GM10248 (cell line): ENCODE data around the gene CNTN4.

Experiments
- CTCF ChIA-PET: fragments of 300-600 bp; sonication (Branson Sonifier 250); formaldehyde crosslinking; extraction: SDS; loops from one replicate; lab custom pipeline; 2021; ENCODE audit warnings: antibody characterized with exemption; lab: Yijun Ruan, JAX
- POLR2A ChIA-PET: fragments of 350-650 bp; sonication (Branson Sonifier 250); formaldehyde crosslinking; extraction: SDS; loops from one replicate; lab custom pipeline; 2020; ENCODE audit warnings: antibody characterized with exemption; lab: Yijun Ruan, JAX
- DNase-seq: peaks from one replicate; pipeline ENCODE4 v3.0.0; 2012; ENCODE audit errors: extremely low spot score
- CTCF ChIP-seq: IDR thresholded peaks from 2 replicates; pipeline ENCODE4 v1.5.1; 2012; ENCODE audit warnings: mild to moderate bottlenecking, low read depth; ENCODE audit errors: extremely low read depth, missing control alignments, control extremely low read depth

The CNTN4 gene

GRCh38 chr3:2236203-2236602 is 137.5 kb downstream of the CNTN4 start:
- ChIA-PET CTCF (no interaction called here), POLR2A (no interaction called here)
- no peak for TF ChIP-seq CTCF
- DNase-seq, result no peak

DNA sequence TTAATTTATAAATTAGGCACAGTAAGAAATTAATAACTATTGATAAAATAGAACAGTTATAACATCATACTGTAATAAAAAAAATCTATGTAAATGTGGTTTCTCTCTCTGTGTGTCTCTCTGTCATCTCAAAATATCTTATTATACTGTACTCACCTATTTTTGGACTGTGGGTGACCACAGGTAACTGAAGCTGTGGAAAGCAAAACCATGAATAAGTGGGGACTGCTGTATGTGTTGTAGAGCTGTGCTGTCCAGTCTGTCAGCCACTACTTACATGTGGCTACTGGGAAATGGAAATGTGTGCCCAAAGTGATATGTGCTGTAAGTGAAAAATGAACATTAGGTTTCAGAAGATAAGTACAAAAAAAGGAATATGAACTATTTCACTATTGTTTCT is 145.5 kb downstream of the CNTN4 start:
- POLR2A ChIA-PET, result no interaction called here
- CTCF ChIA-PET, result no interaction called here
- TF ChIP-seq CTCF, result no peak
- no peak for DNase-seq

DNA sequence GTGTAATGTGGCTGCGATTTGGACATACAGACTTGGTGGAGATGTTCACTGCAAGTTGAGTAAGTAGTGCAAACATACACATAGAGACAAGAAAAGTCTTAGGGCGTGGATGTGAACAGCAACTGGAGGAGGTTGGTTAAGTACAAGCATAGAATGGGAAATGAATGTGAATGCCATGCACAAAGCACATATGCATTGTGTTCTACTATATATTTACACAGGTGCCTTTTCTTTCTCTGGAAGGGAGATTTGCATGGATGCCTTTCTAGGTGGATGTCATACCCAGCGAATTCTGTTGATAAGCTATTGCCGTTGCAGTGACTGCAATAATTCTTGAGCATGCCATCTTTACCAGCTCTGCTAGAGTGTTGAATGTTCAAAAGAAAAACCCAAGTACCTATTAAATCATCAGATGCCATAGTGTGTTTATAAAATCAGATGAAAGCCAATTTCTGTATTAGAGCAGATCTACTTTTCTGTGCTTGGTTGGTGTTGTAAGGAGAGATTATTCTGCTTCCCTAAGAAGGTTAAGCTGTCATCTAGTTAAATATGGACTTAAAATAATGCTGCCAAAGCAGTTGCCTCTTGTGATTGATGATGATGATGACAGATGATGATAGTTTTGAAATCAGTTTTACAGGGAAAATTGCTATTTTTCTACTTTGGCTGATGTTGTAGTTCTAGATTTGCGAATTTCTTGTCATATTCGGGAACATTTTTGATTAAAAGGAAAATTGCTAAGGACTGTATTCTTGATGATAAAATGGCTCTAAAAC is 148.4 kb downstream of the CNTN4 start:
- no peak for TF ChIP-seq CTCF
- ChIA-PET POLR2A (no interaction called here), CTCF (no interaction called here)
- no peak for DNase-seq

DNA sequence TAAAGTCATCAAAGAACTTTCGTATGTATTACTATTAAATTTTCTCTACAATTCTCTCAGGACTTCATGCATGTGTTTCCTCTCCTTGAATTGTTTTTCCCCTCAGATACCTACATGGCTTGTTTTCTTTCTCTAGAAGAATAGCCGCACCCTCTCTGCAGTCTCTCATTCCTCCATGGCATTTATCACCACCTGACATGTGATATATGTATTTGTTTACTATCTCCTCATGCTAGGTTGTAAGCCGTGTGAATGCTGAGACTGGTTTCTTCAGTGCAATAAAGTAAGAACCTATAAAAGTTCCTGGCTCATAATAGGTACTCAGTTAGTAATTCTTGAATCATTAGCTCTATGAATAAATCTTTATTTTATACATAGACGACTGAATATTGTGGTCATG is 149.2 kb downstream of the CNTN4 start:
- no peak for DNase-seq
- ChIA-PET CTCF (interaction anchor here (1.1 to 1.6 kb wide), 3 partner anchors 9 to 15 kb away, joined by 3 to 4 read pairs (median 3); no protein-coding TSS in a partner anchor), POLR2A (no interaction called here)
- no peak for TF ChIP-seq CTCF

DNA sequence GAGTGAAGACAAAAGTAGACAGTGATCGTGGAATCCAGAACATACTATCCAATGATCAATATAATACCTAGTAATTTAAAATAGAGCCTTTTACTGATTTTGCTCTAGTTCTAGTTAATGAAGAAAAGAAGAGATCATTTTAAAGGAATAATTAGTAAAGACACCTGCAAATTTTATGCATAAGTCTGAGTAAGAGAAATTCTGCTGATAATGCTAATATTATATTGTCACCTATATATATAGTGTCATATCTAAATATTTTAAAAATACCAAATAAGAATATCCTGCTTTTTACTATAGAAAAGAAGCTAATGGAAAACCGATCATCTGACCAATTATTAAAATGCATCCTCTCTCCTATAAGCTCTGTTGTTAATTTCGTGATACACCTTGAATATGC is 152.1 kb downstream of the CNTN4 start:
- no peak for TF ChIP-seq CTCF
- POLR2A ChIA-PET, result no interaction called here
- CTCF ChIA-PET, result interaction anchor here (1.2 to 1.7 kb wide), 2 partner anchors 9 to 10 kb away, joined by 3 to 4 read pairs; no protein-coding TSS in a partner anchor
- no peak for DNase-seq

DNA sequence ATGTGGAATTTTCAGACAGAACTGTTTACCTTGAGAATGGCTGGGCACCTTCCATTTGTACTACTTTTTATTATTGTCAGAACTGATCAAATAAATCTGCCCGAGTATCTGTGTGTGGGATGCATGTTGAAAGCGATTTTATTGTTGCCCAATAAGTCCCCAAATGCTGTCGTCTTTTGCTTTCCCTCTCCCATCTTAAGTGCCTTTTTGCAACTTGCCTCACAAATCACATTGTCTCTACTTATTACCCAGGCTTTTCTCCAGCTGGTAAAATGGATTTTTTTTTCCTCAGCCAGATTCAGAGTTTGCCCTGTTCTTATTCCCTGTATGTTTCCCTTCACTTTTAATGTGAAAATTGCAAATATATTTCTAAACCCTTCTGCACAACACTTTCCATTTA is 163.1 kb downstream of the CNTN4 start:
- POLR2A ChIA-PET, result no interaction called here
- no peak for DNase-seq
- TF ChIP-seq CTCF, result no peak
- CTCF ChIA-PET, result no interaction called here

- TF ChIP-seq CTCF, result no peak
These were observed 163.5 kb downstream of the CNTN4 start for GRCh38 chr3:2262204-2262603.

More at GRCh38 chr3:2262204-2262603, 163.5 kb downstream of the CNTN4 start:
- POLR2A ChIA-PET, result no interaction called here
- CTCF ChIA-PET, result no interaction called here
- DNase-seq, result no peak
